ENCODE data around the gene LDHA.

- TF ChIP-seq POLR2A (IDR thresholded peaks at IDR 0.05; ENCODE audit: low read length) (no peak), GATA1 (IDR thresholded peaks at IDR 0.05; ENCODE audit: low read depth, low read length) (no peak)
These were observed 10.2 kb upstream of the LDHA start for GRCh38 chr11:18384157-18384641.
